NCI-H1436 (cell line): ENCODE measurements around the gene COL4A1.

ENCODE experiments used
- DNase-seq: peaks from one replicate; lab custom pipeline; 2025; lab: John Stamatoyannopoulos, UW

COL4A1 gene

DNA sequence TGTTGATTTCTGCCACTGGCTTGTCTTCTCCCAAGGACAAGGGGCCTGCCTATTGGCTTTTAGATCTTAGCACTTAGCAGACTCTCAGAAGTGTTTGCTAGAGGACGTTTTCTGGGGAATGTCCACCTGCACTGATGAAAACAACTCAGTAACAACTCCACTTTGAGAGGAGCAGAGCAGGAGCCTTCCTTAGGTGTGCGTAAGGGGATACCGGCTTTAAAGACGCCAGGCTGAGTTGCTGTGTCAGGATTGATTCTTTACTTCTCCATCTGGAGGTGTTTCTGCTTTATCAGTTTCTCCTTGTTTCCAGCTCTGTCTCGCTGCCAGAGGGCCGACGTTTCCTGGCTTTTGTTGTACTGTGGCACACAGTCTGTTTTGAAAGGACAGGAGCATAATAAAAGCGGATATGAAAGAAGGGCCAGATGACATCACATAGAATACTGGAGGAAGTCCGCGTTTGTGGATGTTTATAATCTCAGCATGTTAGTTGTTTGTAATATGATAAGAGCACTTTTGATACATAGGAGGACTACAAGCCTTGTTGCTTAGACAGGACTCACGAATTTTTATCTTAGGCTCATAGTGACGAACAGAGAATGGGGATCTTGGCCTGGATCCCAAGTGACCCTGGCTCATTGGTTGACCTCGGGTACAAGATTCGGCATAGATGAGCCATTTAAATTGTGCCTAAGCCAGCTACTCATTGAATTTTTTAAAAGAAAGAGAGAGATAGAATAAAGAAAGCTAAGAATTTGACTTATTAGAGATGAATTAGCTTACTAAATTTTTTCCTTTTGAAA lies 34.7 kb upstream of the COL4A1 start:
- no peak for DNase-seq

DNA sequence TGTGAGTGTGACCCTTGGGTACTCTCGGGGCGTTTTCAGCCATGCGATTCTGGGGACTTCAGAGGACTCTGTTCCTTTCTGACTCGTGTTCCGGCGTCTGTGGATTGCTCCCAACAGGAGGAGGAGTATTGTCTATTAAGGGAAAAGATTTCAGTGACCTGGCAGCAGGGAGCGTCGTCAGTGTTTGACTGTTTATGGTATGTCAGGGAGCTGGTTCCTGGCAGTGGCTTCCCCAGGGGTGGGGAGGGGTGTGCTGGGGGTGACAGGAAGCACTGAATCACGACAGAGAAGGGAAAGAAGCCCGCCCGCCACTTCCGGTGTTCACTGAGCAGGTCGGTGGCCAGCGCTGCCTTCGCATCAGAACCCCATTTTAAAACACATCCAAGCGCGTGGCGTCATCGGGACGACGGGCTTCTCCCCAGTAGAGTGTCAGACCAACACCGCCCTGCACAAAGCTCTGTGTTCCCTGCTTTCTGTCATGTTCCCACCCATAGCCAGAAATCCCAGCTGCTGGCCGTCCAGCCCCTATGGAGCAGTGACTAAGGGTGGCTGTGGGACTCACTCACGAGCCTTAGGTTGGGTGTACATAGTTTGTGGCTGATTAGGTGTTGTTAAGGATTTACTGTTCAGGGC lies 34.0 kb upstream of the COL4A1 start:
- no peak for DNase-seq

- DNase-seq, result no peak
These were observed 33.1 kb upstream of the COL4A1 start for GRCh38 chr13:110339975-110340550.

- DNase-seq, result no peak
These were observed 32.3 kb upstream of the COL4A1 start for GRCh38 chr13:110339263-110339662.

GRCh38 chr13:110338441-110339101 lies 31.6 kb upstream of the COL4A1 start:
- DNase-seq, result no peak

GRCh38 chr13:110337247-110337646 lies 30.3 kb upstream of the COL4A1 start:
- DNase-seq, result no peak

- no peak for DNase-seq
These were observed 29.7 kb upstream of the COL4A1 start for GRCh38 chr13:110336681-110337080.

DNA sequence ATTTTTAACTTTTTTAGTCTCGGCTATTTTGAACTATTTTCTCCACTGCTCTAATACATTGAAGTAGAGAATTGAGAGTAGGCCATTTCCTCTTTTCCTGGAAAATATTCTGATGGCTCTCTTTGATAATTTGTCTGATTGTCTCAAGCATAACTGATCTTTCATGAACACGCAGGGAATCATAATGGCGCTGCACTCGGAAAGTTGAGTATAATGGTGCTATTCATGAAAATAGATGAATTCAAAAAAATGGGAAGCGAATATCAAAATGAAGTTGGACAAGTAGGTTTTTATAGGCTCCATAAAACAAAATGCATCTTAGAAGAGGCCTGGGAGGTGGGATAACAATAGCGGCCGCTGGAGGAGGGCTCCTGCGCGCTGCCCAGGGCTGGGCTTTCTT lies 29.2 kb upstream of the COL4A1 start:
- no peak for DNase-seq

DNA sequence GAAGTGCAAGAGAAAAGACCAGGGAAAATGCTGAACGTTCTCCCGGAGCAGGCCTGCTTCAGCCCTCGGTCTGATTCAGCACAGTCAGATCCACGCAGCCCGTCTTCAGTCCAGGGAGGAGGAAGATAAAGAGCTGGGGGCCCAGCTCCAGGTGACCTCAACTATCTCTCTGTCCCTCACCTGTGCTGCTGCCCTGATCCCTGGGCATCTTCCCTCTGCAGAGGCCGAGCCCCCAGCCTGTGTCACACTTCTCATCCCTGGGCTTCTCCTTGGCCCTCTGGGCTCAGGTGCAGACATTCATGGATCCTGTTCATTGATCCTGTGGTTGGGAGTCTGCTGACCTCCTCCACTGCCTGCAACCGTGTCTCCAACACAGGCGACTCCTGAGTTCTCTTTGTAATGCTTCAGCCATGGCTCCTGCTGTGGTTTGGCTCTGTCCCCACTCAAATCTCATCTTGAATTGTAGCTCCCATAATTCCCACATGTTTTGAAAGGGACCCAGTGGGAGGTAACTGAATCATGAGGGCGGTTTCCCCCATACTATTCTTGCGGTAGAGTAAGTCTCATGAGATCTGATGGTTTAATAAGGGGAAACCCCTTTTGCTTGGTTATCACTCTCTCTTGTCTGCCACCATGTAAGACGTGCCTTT lies 28.0 kb upstream of the COL4A1 start:
- no peak for DNase-seq

DNA sequence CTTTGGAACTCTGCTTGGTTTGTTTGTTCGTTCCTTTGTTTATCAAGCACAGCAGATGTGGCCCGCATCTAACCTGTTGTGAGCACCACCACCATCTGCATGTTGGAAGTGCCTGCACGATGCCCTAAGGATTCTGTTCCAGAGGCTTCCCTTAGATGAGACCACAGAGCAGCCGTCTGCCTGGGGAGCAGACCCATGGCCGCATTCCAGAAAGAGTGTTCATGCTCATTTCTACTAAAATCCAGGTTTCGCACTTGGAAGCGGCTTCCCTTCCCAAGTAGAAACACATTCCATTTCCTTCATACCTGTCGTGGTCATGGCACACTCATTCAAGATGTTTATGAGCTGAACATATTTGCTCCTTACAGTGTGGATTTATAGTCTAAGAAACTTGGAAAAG lies 27.3 kb upstream of the COL4A1 start:
- DNase-seq, result no peak

GRCh38 chr13:110333837-110334236 lies 26.9 kb upstream of the COL4A1 start:
- no peak for DNase-seq

- no peak for DNase-seq
These were observed 25.8 kb upstream of the COL4A1 start for GRCh38 chr13:110332750-110333149.

DNA sequence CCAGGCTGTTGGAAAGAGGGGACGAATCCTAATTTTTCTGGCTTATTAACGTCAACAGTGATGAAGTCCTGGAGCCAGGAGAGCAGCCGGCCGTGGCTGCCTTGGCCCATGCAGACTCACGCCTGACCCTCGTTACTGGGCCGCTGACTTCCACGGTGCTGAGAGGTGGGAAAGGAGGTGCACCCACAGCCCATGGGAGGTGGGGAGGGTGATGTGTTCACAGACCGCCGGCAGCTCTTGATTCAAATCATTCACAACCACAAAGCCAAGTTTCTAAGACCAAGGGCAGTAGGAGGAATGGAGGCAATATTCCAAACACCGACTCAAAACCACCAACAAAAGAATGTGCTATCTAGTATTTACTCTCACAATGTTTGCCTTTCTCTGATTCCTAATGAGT lies 24.4 kb upstream of the COL4A1 start:
- no peak for DNase-seq

- DNase-seq, result no peak
These were observed 23.6 kb upstream of the COL4A1 start for GRCh38 chr13:110330491-110331011.

GRCh38 chr13:110329798-110330461 lies 23.0 kb upstream of the COL4A1 start:
- DNase-seq, result no peak

- no peak for DNase-seq
These were observed 22.3 kb upstream of the COL4A1 start for GRCh38 chr13:110329258-110329657.

DNA sequence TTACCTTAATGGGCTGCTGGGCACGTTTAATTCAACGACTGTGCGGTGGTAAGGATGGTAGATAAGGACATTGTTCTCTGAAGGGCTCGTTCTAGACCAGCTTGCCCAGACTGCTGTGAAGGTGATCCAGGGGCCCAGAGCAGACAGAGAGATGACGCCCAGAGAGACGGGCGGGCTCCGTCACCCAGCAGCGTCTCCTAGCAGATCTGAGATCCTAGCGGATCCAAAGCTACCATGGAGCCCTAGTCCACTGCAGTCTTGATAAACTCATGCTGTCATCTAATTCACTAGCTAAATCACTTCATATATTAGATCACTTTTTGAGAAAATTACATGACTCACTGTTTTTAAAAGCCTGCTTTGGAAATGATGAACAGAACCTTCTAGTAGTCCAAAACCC lies 21.6 kb upstream of the COL4A1 start:
- DNase-seq, result no peak

DNA sequence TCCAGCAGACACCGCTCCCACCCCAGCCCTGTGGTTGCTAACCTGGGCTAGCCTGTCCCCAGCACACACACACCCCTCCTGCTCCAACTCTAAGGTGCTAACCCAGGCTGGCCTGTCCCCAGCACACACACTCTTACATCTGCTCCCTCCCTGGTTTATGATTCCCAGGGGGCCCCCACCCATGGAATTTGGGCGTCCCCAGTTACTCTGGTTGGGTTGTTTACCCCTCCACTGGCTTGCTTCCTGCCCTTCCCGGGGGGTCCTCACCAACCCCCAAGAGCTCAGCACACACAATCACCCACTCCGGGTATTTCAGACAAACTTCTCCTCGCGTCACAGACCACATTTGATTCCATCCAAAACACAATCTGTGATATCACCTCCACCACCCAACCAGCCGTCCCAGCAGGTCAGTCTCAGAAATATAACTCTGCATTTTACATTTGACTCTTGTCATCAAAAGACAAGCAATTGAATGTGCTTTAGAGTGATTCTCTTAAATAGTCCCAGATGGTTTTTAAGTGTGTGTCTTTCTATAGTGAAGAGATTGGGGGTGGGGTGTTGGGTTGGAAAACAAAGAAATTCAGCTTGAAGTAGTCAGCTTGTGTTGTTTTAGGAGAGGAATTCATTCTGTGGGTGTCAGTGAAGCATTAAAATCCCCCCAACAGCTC lies 20.2 kb upstream of the COL4A1 start:
- DNase-seq, result no peak

- DNase-seq, result no peak
These were observed 19.4 kb upstream of the COL4A1 start for GRCh38 chr13:110326263-110326904.

DNA sequence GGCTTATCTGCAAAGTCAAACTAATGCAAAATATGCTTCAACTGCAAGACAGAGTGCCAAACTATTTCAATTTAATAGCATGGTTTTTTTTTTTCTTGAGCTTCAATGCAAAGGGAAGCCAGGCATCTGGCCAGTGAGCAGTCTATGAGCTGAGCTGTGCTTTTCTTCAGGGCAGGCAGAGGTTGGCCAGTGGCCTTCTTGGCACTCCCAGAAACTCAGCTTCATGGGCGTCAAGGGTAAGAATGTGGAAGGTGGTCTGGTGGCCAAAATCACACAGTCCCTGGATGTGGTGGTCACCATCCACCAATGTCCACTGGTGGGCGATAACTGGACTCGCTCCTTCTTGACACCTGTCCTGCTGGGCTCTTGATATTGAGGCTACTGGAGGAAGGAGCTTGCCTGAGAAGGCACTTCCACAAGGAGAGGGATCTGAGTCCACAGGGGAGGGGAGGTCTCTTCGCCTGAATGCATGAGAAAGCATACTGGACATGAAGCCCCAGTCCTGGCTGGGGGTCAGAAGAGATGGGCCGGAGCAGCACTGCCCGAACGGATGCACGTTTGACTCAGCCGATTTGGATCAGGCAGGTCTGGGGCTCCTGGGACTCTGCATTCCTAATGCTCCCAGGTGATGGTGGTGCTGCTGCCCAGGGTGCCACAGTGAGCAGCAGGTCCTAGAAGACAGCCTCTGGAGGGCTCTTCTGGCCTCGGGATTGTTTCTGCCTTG lies 17.2 kb upstream of the COL4A1 start:
- DNase-seq, result no peak
